Pancreas (tissue), 10 donors: Measurements from ENCODE around the gene CETN3. TPM values are rescaled to one million over a fixed set of nuclear protein-coding genes. Genes with fewer than 3 reads are reported as not detected.

ENCODE experiments used
- ATAC-seq, 4 donors: fragments of 200-7000 bp; cut with Tn5 transposase; one replicate each; pipeline versions ENCODE4 v1.8.0 to v1.9.1; 2020; ENCODE audit warnings: mild to moderate bottlenecking in 4 of 4, moderate library complexity in 4 of 4
- DNase-seq, 6 donors: peaks; one replicate each; pipeline ENCODE4 v3.0.0-alpha.2; 2020
- FAIRE-seq: peaks from 2 replicates; lab custom pipeline; 2012; peaks lifted over from hg19 to GRCh38; lab: Jason Lieb, UNC
- H3K27ac ChIP-seq, 4 donors: fragments of 200-600 bp; sonication (generic); 1 replicate in 3 of 4; 2 replicates in 1 of 4; pipeline versions ENCODE4 v1.5.0 to v1.8.0; 2020
- H3K27me3 ChIP-seq, 4 donors: fragments of 200-600 bp; one replicate each; pipeline ENCODE4 v1.8.0; 2021
- H3K36me3 ChIP-seq, 3 donors: fragments of 200-600 bp; sonication (generic) in 1 of 3; one replicate each; pipeline versions ENCODE4 v1.5.0 to v1.8.0; 2020 to 2021
- H3K4me1 ChIP-seq, 3 donors: fragments of 200-600 bp; one replicate each; pipeline ENCODE4 v1.8.0; 2021
- H3K4me3 ChIP-seq, 4 donors: fragments of 200-600 bp; sonication (generic) in 2 of 4; one replicate each; pipeline versions ENCODE4 v1.5.0 to v1.8.0; 2020 to 2021
- H3K9me3 ChIP-seq, 4 donors: fragments of 200-600 bp; one replicate each; pipeline ENCODE4 v1.8.0; 2021
- WGBS, 2 donors: extraction: QIAGEN DNeasy Blood & Tissue Kit; methylation state at CpG; one replicate each; pipeline ENCODE4 v1.1.7; 2013; 5-methylcytosine and 5-hydroxymethylcytosine counted together
- intact Hi-C, 3 donors: fragments of 100-400 bp; cut with DNase I; formaldehyde crosslinking; loops; one replicate each; pipeline versions ENCODE4 v1.11.1 to v1.14.2; 2022
- polyA plus RNA-seq, 2 donors: library from polyadenylated mRNA; stranded (reverse); fragments of 200-250 nt; gene quantifications; one replicate each; pipeline ENCODE4 v1.2.3, GENCODE V29; 2013
- total RNA-seq, 6 donors: library from RNA; stranded (reverse); fragmentation: NEBNext Ultra II Directional in 4 of 6; extraction: Animal tissue kit (Norgen Biotek cat#: 25700) in 4 of 6; gene quantifications; one replicate each; pipeline versions ENCODE4 v1.2.1 to v1.2.4, GENCODE V29; 2021 to 2023
- TF ChIP-seq, protein P1 (sequence below), 4 donors: fragments of 200-600 bp; sonication (generic) in 3 of 4; IDR thresholded peaks; one replicate each; pipeline versions ENCODE4 v1.5.0 to v1.8.0; 2021; ENCODE audit warnings: antibody characterized with exemption in 4 of 4
- donor health status: healthy with polysubstance abuse.
- donor health status: DM: no; HTN: no; CAD: no; lungs with moderate emphysema.
- donor health status: DM: no; HTN: no; CAD: no.
- donor health status: control.
- donor health status: control.
- donor health status: Bipolar disorder and iron deficiency.
- donor health status: DM: yes; HTN: yes; CAD: no.
- donor health status: DM: no; HTN: no; CAD: no.
- donor health status: DM: no; HTN: no; CAD: no.
- donor health status: DM: yes; HTN: yes; CAD: no.

CETN3 gene
- total and polyA plus RNA-seq, 8 donors: 3.3 to 10.0 (median 5.7) TPM

- no peaks in the 10 kb centered on the region for H3K36me3 ChIP-seq
- H3K27ac ChIP-seq: no peak overlapping the region
- TF ChIP-seq, protein P1, sequence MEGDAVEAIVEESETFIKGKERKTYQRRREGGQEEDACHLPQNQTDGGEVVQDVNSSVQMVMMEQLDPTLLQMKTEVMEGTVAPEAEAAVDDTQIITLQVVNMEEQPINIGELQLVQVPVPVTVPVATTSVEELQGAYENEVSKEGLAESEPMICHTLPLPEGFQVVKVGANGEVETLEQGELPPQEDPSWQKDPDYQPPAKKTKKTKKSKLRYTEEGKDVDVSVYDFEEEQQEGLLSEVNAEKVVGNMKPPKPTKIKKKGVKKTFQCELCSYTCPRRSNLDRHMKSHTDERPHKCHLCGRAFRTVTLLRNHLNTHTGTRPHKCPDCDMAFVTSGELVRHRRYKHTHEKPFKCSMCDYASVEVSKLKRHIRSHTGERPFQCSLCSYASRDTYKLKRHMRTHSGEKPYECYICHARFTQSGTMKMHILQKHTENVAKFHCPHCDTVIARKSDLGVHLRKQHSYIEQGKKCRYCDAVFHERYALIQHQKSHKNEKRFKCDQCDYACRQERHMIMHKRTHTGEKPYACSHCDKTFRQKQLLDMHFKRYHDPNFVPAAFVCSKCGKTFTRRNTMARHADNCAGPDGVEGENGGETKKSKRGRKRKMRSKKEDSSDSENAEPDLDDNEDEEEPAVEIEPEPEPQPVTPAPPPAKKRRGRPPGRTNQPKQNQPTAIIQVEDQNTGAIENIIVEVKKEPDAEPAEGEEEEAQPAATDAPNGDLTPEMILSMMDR (IDR thresholded peaks at IDR 0.05): no peak
- peaks cover 0 to 4% (median 0%) of the 10 kb centered on the region in 4 donors for H3K27me3 ChIP-seq
- FAIRE-seq: no peak
- H3K4me3 ChIP-seq: no peak overlapping the region
- intact Hi-C loops: no loop called here
- H3K4me1 ChIP-seq: no peaks in the 10 kb centered on the region
- H3K9me3 ChIP-seq: no peaks in the 10 kb centered on the region
- no peak for ATAC-seq
- DNase-seq: no peak
These were observed 44.2 kb downstream of the CETN3 start for GRCh38 chr5:90365328-90365727.

DNA sequence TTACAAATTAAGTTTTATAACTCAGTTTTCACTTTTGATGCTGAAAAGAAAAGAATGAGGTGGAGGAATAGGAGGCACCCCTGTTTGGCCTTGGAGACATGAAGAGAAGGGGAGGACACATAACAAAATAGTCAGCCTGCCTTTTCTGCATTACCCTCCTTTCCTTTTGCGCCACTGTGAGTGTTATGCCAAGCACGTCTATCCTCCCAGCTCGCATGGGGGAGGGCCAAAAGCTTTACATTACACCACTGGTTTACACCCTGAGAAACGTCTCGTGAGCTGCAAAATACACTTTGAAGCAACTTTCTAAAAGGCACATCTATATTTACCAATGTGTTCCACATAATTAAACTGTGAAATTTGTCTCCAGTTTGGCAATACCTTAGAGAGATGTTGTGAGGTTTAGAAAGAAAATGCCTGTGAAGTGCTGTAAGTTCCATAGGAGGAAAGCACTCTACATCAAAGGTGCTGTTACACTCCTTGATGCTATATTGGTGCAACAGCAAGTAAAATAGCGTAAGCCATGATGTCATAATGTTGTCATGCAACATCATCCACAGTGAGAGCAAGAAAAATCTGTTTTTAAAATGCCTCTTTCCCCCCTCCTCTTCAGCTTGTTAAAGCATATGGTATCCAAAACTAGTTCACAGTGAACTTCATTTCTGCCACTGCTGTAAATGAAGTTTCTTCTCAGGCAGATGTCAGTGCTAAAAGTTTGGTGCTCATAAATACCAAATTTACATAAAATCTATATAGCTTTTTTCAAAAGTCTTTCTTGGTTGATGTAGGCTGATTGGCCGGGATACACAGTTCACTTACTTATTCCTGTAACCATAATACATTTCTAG is 50.3 kb downstream of the CETN3 start:
- no peak for DNase-seq
- H3K4me3 ChIP-seq: no peak overlapping the region
- no peak for FAIRE-seq
- no peaks in the 10 kb centered on the region for H3K9me3 ChIP-seq
- intact Hi-C loops: no loop called here
- no peak overlapping the region for H3K27ac ChIP-seq
- no peaks in the 10 kb centered on the region for H3K36me3 ChIP-seq
- WGBS, 2 donors: 67 to 81% methylated on average over 7 of the region's 7 CpGs
- H3K4me1 ChIP-seq: no peaks in the 10 kb centered on the region
- H3K27me3 ChIP-seq: no peaks in the 10 kb centered on the region
- TF ChIP-seq, protein P1 (IDR thresholded peaks at IDR 0.05): no peak
- ATAC-seq: no peak

- Histone ChIP-seq H3K27me3 (no peaks in the 10 kb centered on the region), H3K9me3 (no peaks in the 10 kb centered on the region), H3K4me3 (no peak overlapping the region), H3K36me3 (no peaks in the 10 kb centered on the region), H3K27ac (no peak overlapping the region), H3K4me1 (no peaks in the 10 kb centered on the region)
- TF ChIP-seq, protein P1 (IDR thresholded peaks at IDR 0.05): no peak
- no peak for ATAC-seq
- DNase-seq: no peak
- intact Hi-C loops: no loop called here
- no peak for FAIRE-seq
- 32 to 34% methylated on average over 6 of the region's 6 CpGs for WGBS, 2 donors
These were observed 52.9 kb downstream of the CETN3 start for GRCh38 chr5:90356622-90357021.

DNA sequence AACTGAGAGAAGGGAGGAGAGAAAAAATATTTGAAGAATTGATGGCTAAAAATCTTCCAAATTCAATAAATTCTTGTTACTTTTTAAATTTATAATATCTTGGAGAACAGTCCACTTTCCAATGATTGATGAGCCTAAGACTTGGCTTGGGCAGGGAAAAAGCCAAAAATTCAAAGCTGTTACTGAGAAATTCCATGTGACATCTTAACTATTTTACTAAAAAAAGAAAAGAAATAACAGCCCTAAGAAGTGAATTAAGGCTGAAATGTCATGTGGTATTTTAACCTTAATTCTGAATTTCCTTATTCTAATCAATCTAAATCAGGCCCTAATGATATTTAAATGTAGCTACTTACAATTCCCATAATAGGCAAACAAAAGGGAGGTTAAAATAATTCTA is 53.4 kb downstream of the CETN3 start:
- no peaks in the 10 kb centered on the region for H3K27me3 ChIP-seq
- no peak overlapping the region for H3K27ac ChIP-seq
- H3K36me3 ChIP-seq: no peaks in the 10 kb centered on the region
- TF ChIP-seq, protein P1 (IDR thresholded peaks at IDR 0.05): no peak
- DNase-seq (no peak), FAIRE-seq (no peak), ATAC-seq (no peak)
- intact Hi-C loops: no loop called here
- no peaks in the 10 kb centered on the region for H3K9me3 ChIP-seq
- H3K4me3 ChIP-seq: no peak overlapping the region
- no peaks in the 10 kb centered on the region for H3K4me1 ChIP-seq

DNA sequence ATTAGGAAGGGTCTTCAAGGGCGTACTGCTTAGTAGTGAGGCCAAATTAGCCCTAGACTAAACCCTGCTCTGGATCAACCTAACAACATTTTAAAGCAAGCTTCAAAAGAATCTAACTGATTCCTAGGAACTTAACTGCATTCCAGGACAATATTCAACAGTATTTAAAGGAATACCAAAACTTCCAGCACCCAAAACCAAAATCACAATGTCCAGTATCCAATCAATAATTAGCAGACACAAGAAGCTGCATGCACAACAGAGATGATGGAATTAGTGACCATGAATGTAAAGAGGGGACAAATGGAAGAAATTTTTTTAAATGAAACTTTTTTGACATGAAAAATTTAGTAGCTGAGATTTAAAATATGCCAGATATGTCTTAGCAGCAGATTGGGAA is 53.9 kb downstream of the CETN3 start:
- Histone ChIP-seq H3K27me3 (no peaks in the 10 kb centered on the region), H3K4me3 (no peak overlapping the region), H3K4me1 (no peaks in the 10 kb centered on the region), H3K27ac (no peak overlapping the region), H3K9me3 (no peaks in the 10 kb centered on the region), H3K36me3 (no peaks in the 10 kb centered on the region)
- intact Hi-C loops: no loop called here
- no peak for DNase-seq
- WGBS, 2 donors: 77 to 88% methylated on average over 1 of the region's 1 CpG
- TF ChIP-seq, protein P1 (IDR thresholded peaks at IDR 0.05): no peak
- no peak for ATAC-seq
- FAIRE-seq: no peak
